AG09319 (cell line): ENCODE results near the gene INPP4B.

Experiments used
- DNase-seq: peaks from one replicate; pipeline ENCODE4 v3.0.0-alpha.2; 2010; ENCODE audit warnings: low read depth; ENCODE audit errors: extremely low read depth
- CTCF ChIP-seq: IDR thresholded peaks from 2 replicates; pipeline ENCODE4 v1.5.1; 2011; ENCODE audit warnings: low read depth, mild to moderate bottlenecking, inconsistent platforms, low read length, moderate library complexity

The INPP4B gene

GRCh38 chr4:142164767-142165500, 681.2 kb downstream of the INPP4B start:
- DNase-seq, result no peak
- no peak for TF ChIP-seq CTCF

GRCh38 chr4:142161086-142161485, 685.0 kb downstream of the INPP4B start:
- no peak for TF ChIP-seq CTCF
- DNase-seq, result no peak

- no peak for DNase-seq
- TF ChIP-seq CTCF, result no peak
Observed at GRCh38 chr4:142160509-142160908, 685.6 kb downstream of the INPP4B start.

GRCh38 chr4:142158980-142159379, 687.1 kb downstream of the INPP4B start:
- no peak for DNase-seq
- no peak for TF ChIP-seq CTCF

- DNase-seq, result no peak
- TF ChIP-seq CTCF, result no peak
Observed at GRCh38 chr4:142156256-142156655, 689.8 kb downstream of the INPP4B start.

DNA sequence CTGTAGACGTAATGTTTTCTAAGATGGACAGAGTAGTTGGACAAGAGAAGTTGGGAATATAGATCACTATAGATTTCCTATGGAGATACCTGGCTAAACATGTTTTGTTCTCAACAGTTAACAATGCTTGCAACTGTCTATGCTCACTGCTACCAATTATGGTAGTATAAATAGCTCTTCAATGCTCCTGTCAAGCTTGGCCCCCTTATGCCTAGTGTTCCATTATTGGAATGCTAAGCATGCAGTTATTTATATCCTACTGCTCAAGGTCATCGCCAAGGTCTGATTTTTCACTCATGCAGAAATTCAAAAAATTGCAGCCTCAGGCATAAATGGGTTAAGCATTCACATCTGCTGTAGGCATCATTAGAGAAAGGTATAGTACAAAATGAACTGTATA, 690.8 kb downstream of the INPP4B start:
- no peak for DNase-seq
- no peak for TF ChIP-seq CTCF

- no peak for TF ChIP-seq CTCF
- DNase-seq, result no peak
Observed at GRCh38 chr4:142150483-142150882, 695.6 kb downstream of the INPP4B start.
